SK-N-SH treated with all-trans-retinoic acid at 6 μM for 48 hours (cell line): ENCODE measurements around the gene CABLES1.

Source experiments
- ATAC-seq: fragments of 200-7000 bp; cut with Tn5 transposase; 3 replicates; pipeline ENCODE4 v1.9.1; 2020; ENCODE audit warnings: mild to moderate bottlenecking, moderate library complexity
- ARNTL ChIP-seq: fragments of 450-650 bp; formaldehyde crosslinking; IDR thresholded peaks from 2 replicates; pipeline ENCODE4 v1.5.0; 2020; ENCODE audit warnings: low read depth, mild to moderate bottlenecking, moderate library complexity, borderline replicate concordance
- BACH2 ChIP-seq: fragments of 250-450 bp; sonication (Bioruptor Pico); IDR thresholded peaks from 2 replicates; pipeline ENCODE4 v1.9.0; 2021; ENCODE audit warnings: mild to moderate bottlenecking, borderline replicate concordance
- CREB5 ChIP-seq: fragments of 250-450 bp; sonication (Bioruptor Pico); IDR thresholded peaks from 2 replicates; pipeline ENCODE4 v1.5.1; 2020; ENCODE audit warnings: low read depth, mild to moderate bottlenecking, moderate library complexity
- CSDC2 ChIP-seq: fragments of 250-450 bp; sonication (Bioruptor Pico); IDR thresholded peaks from 2 replicates; pipeline ENCODE4 v1.5.0; 2020; ENCODE audit warnings: mild to moderate bottlenecking, moderate library complexity
- CSRNP3 ChIP-seq: fragments of 250-450 bp; sonication (Bioruptor Pico); IDR thresholded peaks from 2 replicates; pipeline ENCODE4 v1.5.1; 2021; ENCODE audit warnings: mild to moderate bottlenecking, moderate library complexity
- ESRRG ChIP-seq: fragments of 250-450 bp; sonication (Bioruptor Pico); IDR thresholded peaks from 2 replicates; pipeline ENCODE4 v1.6.1; 2021; ENCODE audit warnings: mild to moderate bottlenecking
- GLIS3 ChIP-seq: fragments of 250-450 bp; sonication (Bioruptor Pico); IDR thresholded peaks from 2 replicates; pipeline ENCODE4 v1.5.0; 2020; ENCODE audit warnings: mild to moderate bottlenecking, moderate library complexity
- ISL1 ChIP-seq: fragments of 250-450 bp; sonication (Bioruptor Pico); IDR thresholded peaks from 2 replicates; pipeline ENCODE4 v2.1.2; 2022; ENCODE audit warnings: mild to moderate bottlenecking, moderate library complexity
- OSR1 ChIP-seq: fragments of 250-450 bp; sonication (Bioruptor Pico); IDR thresholded peaks from 2 replicates; pipeline ENCODE4 v1.8.0; 2022; ENCODE audit warnings: moderate library complexity, mild to moderate bottlenecking, inconsistent platforms
- POU6F1 ChIP-seq: fragments of 250-450 bp; sonication (Bioruptor Pico); IDR thresholded peaks from 2 replicates; pipeline ENCODE4 v1.8.0; 2021; ENCODE audit warnings: low read depth, mild to moderate bottlenecking, moderate library complexity, borderline replicate concordance
- PPARA ChIP-seq: fragments of 250-450 bp; sonication (Bioruptor Pico); IDR thresholded peaks from 2 replicates; pipeline ENCODE4 v1.5.0; 2020; ENCODE audit warnings: mild to moderate bottlenecking, borderline replicate concordance
- RARB ChIP-seq: fragments of 250-450 bp; sonication (Bioruptor Pico); IDR thresholded peaks from 2 replicates; pipeline ENCODE4 v1.8.0; 2021; ENCODE audit warnings: mild to moderate bottlenecking, moderate library complexity
- TCF4 ChIP-seq: fragments of 250-450 bp; sonication (Bioruptor Pico); IDR thresholded peaks from 2 replicates; pipeline ENCODE4 v1.8.0; 2021; ENCODE audit warnings: mild to moderate bottlenecking, moderate library complexity, borderline replicate concordance
- TOX ChIP-seq: fragments of 250-450 bp; sonication (Bioruptor Pico); IDR thresholded peaks from 2 replicates; pipeline ENCODE4 v1.8.0; 2021; ENCODE audit warnings: mild to moderate bottlenecking, moderate library complexity, borderline replicate concordance
- TSHZ2 ChIP-seq: fragments of 250-450 bp; sonication (Bioruptor Pico); IDR thresholded peaks from 2 replicates; pipeline ENCODE4 v1.5.0; 2020; ENCODE audit warnings: mild to moderate bottlenecking, moderate library complexity
- ZC3H10 ChIP-seq: fragments of 250-450 bp; sonication (Bioruptor Pico); IDR thresholded peaks from 2 replicates; pipeline ENCODE4 v1.5.1; 2021; ENCODE audit warnings: mild to moderate bottlenecking, moderate library complexity
- ZFP3 ChIP-seq: fragments of 250-450 bp; sonication (Bioruptor Pico); IDR thresholded peaks from 2 replicates; pipeline ENCODE4 v1.5.0; 2020; ENCODE audit warnings: mild to moderate bottlenecking, moderate library complexity
- ZFP30 ChIP-seq: fragments of 450-650 bp; formaldehyde crosslinking; IDR thresholded peaks from 2 replicates; pipeline ENCODE4 v1.5.0; 2022; ENCODE audit warnings: mild to moderate bottlenecking, moderate library complexity
- ZNF70 ChIP-seq: fragments of 450-650 bp; formaldehyde crosslinking; IDR thresholded peaks from 2 replicates; pipeline ENCODE4 v1.5.0; 2020; ENCODE audit warnings: mild to moderate bottlenecking, moderate library complexity
- ZNF8 ChIP-seq: fragments of 450-650 bp; formaldehyde crosslinking; IDR thresholded peaks from 2 replicates; pipeline ENCODE4 v1.5.0; 2020; ENCODE audit warnings: mild to moderate bottlenecking, moderate library complexity

The CABLES1 gene

GRCh38 chr18:23114171-23114881 is 21.0 kb upstream of the CABLES1 start:
- ATAC-seq: no peak
- TF ChIP-seq TOX (CRISPR knock-in tag): no peak
- TF ChIP-seq GLIS3 (CRISPR knock-in tag): no peak
- no peak for TF ChIP-seq POU6F1 (CRISPR knock-in tag)
- no peak for TF ChIP-seq CSRNP3 (CRISPR knock-in tag)
- TF ChIP-seq RARB (CRISPR knock-in tag): no peak
- TF ChIP-seq OSR1 (CRISPR knock-in tag): no peak

GRCh38 chr18:23114911-23115310 is 20.4 kb upstream of the CABLES1 start:
- ATAC-seq: no peak
- no peak for TF ChIP-seq CREB5
- no peak for TF ChIP-seq TSHZ2 (CRISPR knock-in tag)
- TF ChIP-seq OSR1 (CRISPR knock-in tag): no peak
- no peak for TF ChIP-seq CSDC2 (CRISPR knock-in tag)
- TF ChIP-seq RARB (CRISPR knock-in tag): no peak
- no peak for TF ChIP-seq GLIS3 (CRISPR knock-in tag)
- TF ChIP-seq TCF4 (CRISPR knock-in tag): no peak
- TF ChIP-seq ZC3H10 (CRISPR knock-in tag): no peak
- TF ChIP-seq ZFP30: no peak
- no peak for TF ChIP-seq CSRNP3 (CRISPR knock-in tag)
- no peak for TF ChIP-seq ZNF70 (CRISPR knock-in tag)
- TF ChIP-seq ZFP3: no peak
- no peak for TF ChIP-seq ISL1 (CRISPR knock-in tag)
- no peak for TF ChIP-seq BACH2 (CRISPR knock-in tag)

GRCh38 chr18:23115683-23116096 is 19.6 kb upstream of the CABLES1 start:
- peak; percentile 97 for ATAC-seq
- 0 out of 2 replicates have a peak, but pooled peaks have one; percentile 14 for TF ChIP-seq ISL1 (CRISPR knock-in tag)
- no peak for TF ChIP-seq BACH2 (CRISPR knock-in tag)

- no peak for ATAC-seq
- TF ChIP-seq ZNF8 (CRISPR knock-in tag) (no peak), ZFP3 (no peak), TOX (CRISPR knock-in tag) (no peak), CSDC2 (CRISPR knock-in tag) (no peak), PPARA (no peak), ZFP30 (no peak), ZNF70 (CRISPR knock-in tag) (no peak), ARNTL (no peak), ESRRG (CRISPR knock-in tag) (no peak)
- TF ChIP-seq, all 23 proteins: peak for 0
These were observed 14.2 kb upstream of the CABLES1 start for GRCh38 chr18:23121133-23121532.
